ENCODE measurements around the gene NMT1.

NMT1 gene

GRCh38 chr17:45050481-45051059 lies 10.5 kb upstream of the NMT1 start (continued):
- TF ChIP-seq ZNF768 (tag by site-specific recombination; IDR thresholded peaks at IDR 0.05) (no peak), PRDM1 (tag by site-specific recombination; IDR thresholded peaks at IDR 0.05) (peak; percentile 89), REPIN1 (tag by site-specific recombination; IDR thresholded peaks at IDR 0.05; ENCODE audit: low read depth) (no peak)

- ChIA-PET POLR2A (interaction anchor here (0.5 to 4.0 kb wide), 8 partner anchors 10 to 228 kb away, joined by 3 to 56 read pairs (median 4); partner anchors contain the start of gene NMT1), CTCF (interaction anchor here (0.6 to 1.8 kb wide), 9 partner anchors 12 to 535 kb away, joined by 3 to 6 read pairs (median 4); partner anchors contain the start of gene ACBD4)
- TF ChIP-seq ZBTB8A (tag by site-specific recombination; IDR thresholded peaks at IDR 0.05) = peak; percentile 95
- peak; percentile 81 for TF ChIP-seq ZNF561 (tag by site-specific recombination; IDR thresholded peaks at IDR 0.05; ENCODE audit: borderline replicate concordance)
- 0 out of 2 replicates have a peak, but pooled peaks have one; percentile 11 for TF ChIP-seq ZIC2 (tag by site-specific recombination; IDR thresholded peaks at IDR 0.05)
- peak; percentile 68 for TF ChIP-seq SP2 (tag by site-specific recombination; IDR thresholded peaks at IDR 0.05)
- TF ChIP-seq ZNF37A (tag by site-specific recombination; IDR thresholded peaks at IDR 0.05) = no peak
- peak; percentile 69 for TF ChIP-seq ZXDB (tag by site-specific recombination; IDR thresholded peaks at IDR 0.05)
- no peak for TF ChIP-seq ZNF555 (tag by site-specific recombination; conservative IDR thresholded peaks at IDR 0.05)
- no peak for TF ChIP-seq ZNF776 (tag by site-specific recombination; IDR thresholded peaks at IDR 0.05; ENCODE audit: borderline replicate concordance)
- TF ChIP-seq ZBTB20 (tag by site-specific recombination; IDR thresholded peaks at IDR 0.05) = peak; percentile 44; the same call in 1 of the 2 replicates
- TF ChIP-seq ZNF335 (tag by site-specific recombination; conservative IDR thresholded peaks at IDR 0.05) = peak; percentile 78
- no peak for TF ChIP-seq ZBTB21 (tag by site-specific recombination; IDR thresholded peaks at IDR 0.05)
- no peak for TF ChIP-seq ZNF248 (tag by site-specific recombination; IDR thresholded peaks at IDR 0.05)
- no peak for TF ChIP-seq ZNF571 (tag by site-specific recombination; IDR thresholded peaks at IDR 0.05)
- no peak for TF ChIP-seq ZNF221 (tag by site-specific recombination; IDR thresholded peaks at IDR 0.05; ENCODE audit: borderline replicate concordance)
- TF ChIP-seq ZNF19 (tag by site-specific recombination; IDR thresholded peaks at IDR 0.05; ENCODE audit: low read depth) = no peak
- TF ChIP-seq ZFP69B (tag by site-specific recombination; IDR thresholded peaks at IDR 0.05) = peak; percentile 50; the same call in 1 of the 2 replicates
- TF ChIP-seq ZNF391 (tag by site-specific recombination; IDR thresholded peaks at IDR 0.05; ENCODE audit: borderline replicate concordance, low read depth) = no peak
- peak; percentile 50; the same call in 1 of the 2 replicates for TF ChIP-seq ZEB2 (tag by site-specific recombination; IDR thresholded peaks at IDR 0.05)
- no peak for TF ChIP-seq ZNF223 (tag by site-specific recombination; IDR thresholded peaks at IDR 0.05)
- TF ChIP-seq, protein P1, sequence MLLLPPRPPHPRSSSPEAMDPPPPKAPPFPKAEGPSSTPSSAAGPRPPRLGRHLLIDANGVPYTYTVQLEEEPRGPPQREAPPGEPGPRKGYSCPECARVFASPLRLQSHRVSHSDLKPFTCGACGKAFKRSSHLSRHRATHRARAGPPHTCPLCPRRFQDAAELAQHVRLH (tag by site-specific recombination; IDR thresholded peaks at IDR 0.05) = peak; percentile 9; the same call in 1 of the 2 replicates
- TF ChIP-seq ZBTB17 (tag by site-specific recombination; IDR thresholded peaks at IDR 0.05) = peak; percentile 87
- TF ChIP-seq ZNF449 (tag by site-specific recombination; IDR thresholded peaks at IDR 0.05) = peak; percentile 70
- TF ChIP-seq ZNF660 (tag by site-specific recombination; IDR thresholded peaks at IDR 0.05) = peak; percentile 89
- peak; percentile 17; the same call in 1 of the 2 replicates for TF ChIP-seq ZNF324 (tag by site-specific recombination; IDR thresholded peaks at IDR 0.05)
- TF ChIP-seq ZNF629 (tag by site-specific recombination; IDR thresholded peaks at IDR 0.05) = peak; percentile 42; the same call in 1 of the 2 replicates
- TF ChIP-seq ZBTB26 (tag by site-specific recombination; optimal IDR thresholded peaks at IDR 0.05) = peak; percentile 57
- TF ChIP-seq ZBTB44 (tag by site-specific recombination; IDR thresholded peaks at IDR 0.05) = peak; percentile 52
- TF ChIP-seq ZNF157 (tag by site-specific recombination; IDR thresholded peaks at IDR 0.05) = no peak
- TF ChIP-seq ZNF2 (tag by site-specific recombination; IDR thresholded peaks at IDR 0.05) = 0 out of 2 replicates have a peak, but pooled peaks have one; percentile 25
- no peak for TF ChIP-seq RBAK (tag by site-specific recombination; IDR thresholded peaks at IDR 0.05)
Observed at GRCh38 chr17:45051060-45051719, 9.9 kb upstream of the NMT1 start, which contains the start of gene DCAKD. TSS of gene DCAKD (minus strand) at chr17:45051632. CDS start at chr17:45034885, 16,747 bp downstream.

More at GRCh38 chr17:45051060-45051719, 9.9 kb upstream of the NMT1 start, which contains the start of gene DCAKD:
- peak within 1 kb of the TSS; percentile 49 for H3K4me3 ChIP-seq (ENCODE audit: low read depth, low read length)
- H3K36me3 ChIP-seq (ENCODE audit: control insufficient read depth in 2 of 2, insufficient read depth in 1 of 2, low read length in 2 of 2) = no peaks in the 10 kb centered on the region
- peak within 1 kb of the TSS; percentile 99 for H3K27ac ChIP-seq (ENCODE audit: extremely low read depth, low read depth, low read length)
- H3K4me1 ChIP-seq (ENCODE audit: control insufficient read depth, insufficient read depth, low read length) = peaks cover 10% of the 10 kb centered on the region; the same call in 1 of the 2 replicates
- H3K9me3 ChIP-seq (ENCODE audit: control insufficient read depth, insufficient read depth, low read depth, low read length) = no peaks in the 10 kb centered on the region

Data from HEK293 (cell line).